Adrenal gland (tissue), 5 donors: ENCODE measurements around the gene SPRR3.

Experiments used
- CTCF ChIP-seq, 6 experiments: fragments of 450-650 bp in 4 of 6; fragments of 200-600 bp in 2 of 6; sonication (generic) in 1 of 6; IDR thresholded peaks; 1 replicate in 5 of 6; 2 replicates in 1 of 6; pipeline versions ENCODE4 v1.5.1 to v1.8.0; 2016 to 2021; ENCODE audit warnings: antibody characterized with exemption in 6 of 6, mild to moderate bottlenecking in 2 of 6, moderate library complexity in 1 of 6
- POLR2A ChIP-seq, 2 donors: fragments of 450-650 bp; IDR thresholded peaks; one replicate each; pipeline ENCODE4 v1.6.1; 2017; ENCODE audit warnings: antibody characterized with exemption in 2 of 2, mild to moderate bottlenecking in 2 of 2, moderate library complexity in 1 of 2
- donor health status: DM: no; HTN: no; CAD: no.

- TF ChIP-seq POLR2A (IDR thresholded peaks at IDR 0.05) (no peak), CTCF (IDR thresholded peaks at IDR 0.05) (no peak)
Measured at GRCh38 chr1:152968248-152968647, 33.3 kb upstream of the SPRR3 start.
